ENCODE results near the gene KRTAP3-1. TPM values are rescaled to one million over a fixed set of nuclear protein-coding genes. Genes with fewer than 3 reads are reported as not detected.

KRTAP3-1 gene
- not detected in 2 replicates for total RNA-seq

DNA sequence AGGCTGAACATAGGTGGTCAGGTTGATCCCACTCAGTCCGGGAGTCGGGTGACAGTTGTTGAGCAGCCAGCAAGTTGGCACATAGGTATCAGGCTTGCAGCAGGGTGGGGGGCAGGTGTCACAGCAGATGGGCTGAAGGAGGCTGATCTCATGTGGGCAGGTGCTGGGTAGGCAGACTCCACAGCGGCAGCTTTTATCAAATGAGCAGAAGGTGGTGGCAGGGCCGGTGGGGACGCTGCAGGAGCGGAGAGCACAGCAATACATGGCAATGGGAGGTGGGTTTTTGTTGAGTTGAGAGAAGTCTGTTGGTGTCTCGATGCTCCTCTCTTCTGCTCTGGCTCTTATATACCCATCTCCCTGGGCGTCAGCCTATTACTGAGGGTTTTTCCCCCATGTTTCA is at the start of gene KRTAP3-1:
Gene KRTAP3-1 (minus strand): TSS at position 318 of the 400 bp plus-strand sequence. CDS start 54 bp downstream, at position 264.

DNA sequence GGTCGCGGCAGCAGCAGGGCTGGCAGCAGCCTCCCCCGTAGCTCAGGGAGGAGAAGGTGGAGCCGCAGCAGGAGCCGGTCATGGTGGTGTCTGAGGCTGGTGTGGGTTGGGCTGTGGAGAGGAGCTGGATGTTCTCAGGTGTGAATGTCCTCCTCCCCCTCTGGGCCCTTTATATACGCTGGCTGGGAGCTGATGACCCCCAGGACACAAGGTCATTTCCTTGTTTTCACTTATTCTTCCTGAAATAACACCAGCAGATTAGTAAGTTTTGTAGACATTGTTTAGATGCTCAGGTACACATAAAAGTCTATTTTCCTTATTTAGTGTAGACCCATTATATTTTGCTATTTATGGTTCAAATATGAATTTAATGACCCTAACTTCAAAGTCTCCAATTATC is 46.2 kb upstream of the KRTAP3-1 start, which contains the start of gene KRTAP2-2:
Gene KRTAP2-2 (minus strand): TSS at position 101 of the 400 bp plus-strand sequence. CDS start 19 bp downstream, at position 82.

DNA sequence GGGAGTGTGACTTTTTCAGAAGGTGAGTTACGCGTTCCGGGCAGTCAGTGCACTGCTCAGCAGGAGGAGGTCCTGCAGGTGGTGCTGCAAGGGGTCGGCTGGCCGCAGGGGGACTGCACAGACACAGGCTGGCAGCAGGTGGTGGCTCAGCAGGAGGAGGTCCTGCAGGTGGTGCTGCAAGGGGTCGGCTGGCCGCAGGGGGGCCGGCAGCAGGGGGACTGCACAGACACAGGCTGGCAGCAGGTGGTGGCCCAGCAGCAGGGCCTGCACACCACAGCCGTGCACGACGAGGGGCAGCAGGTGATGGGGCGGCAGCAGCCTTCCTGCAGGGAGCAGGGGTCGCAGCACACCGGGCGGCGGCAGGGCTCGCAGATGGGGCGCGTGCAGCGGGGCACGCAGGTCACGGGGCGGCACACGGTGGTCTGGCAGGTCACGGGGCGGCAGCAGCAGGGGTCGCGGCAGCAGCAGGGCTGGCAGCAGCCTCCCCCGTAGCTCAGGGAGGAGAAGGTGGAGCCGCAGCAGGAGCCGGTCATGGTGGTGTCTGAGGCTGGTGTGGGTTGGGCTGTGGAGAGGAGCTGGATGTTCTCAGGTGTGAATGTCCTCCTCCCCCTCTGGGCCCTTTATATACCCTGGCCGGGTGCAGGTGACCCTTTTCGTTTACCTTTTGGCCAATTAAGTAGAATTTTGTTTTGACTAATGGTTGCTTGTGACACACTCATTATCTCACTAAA is 38.0 kb upstream of the KRTAP3-1 start, which contains the start of gene KRTAP2-1:
Gene KRTAP2-1 (minus strand): TSS at position 582 of the 731 bp plus-strand sequence. CDS start 49 bp downstream, at position 533.

DNA sequence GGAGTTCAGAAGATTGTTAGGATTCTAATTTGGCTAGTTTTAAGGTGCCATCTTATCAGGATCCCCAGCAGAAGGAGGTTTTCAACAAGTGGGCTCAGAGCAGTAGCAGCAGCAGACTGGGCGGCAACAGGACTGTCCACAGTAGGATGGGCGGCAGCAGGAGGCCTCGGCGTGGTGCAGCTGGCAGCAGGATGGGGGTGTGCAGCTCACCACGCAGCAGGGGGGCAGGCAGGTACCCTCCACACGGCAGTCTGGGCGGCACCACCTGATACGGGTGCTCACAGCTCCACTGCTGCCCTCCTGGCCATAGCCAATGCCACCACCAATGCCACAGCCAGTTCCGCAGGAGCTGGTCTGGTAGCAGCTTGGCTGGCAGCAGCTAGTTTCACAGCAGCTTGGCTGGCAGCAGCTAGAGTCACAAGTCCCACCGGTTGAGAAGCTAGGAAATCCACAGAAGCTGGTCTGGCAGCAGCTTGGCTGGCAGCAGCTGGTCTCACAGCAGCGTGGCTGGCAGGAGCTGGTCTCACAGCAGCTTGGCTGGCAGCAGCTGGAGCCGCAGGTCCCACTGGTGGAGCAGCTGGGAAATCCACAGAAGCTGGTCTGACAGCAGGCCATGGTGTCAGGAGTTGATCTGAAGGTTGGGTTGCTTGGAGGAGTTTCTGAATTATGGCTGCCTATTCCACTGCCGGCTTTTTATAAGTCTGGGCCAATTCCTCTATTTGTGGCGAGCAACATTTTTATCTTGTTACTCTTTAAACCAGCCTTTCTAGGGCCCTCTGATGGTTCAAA is 32.0 kb upstream of the KRTAP3-1 start, which contains the start of gene KRTAP1-1:
Gene KRTAP1-1 (minus strand): TSS at position 668 of the 789 bp plus-strand sequence. CDS start 53 bp downstream, at position 615.

DNA sequence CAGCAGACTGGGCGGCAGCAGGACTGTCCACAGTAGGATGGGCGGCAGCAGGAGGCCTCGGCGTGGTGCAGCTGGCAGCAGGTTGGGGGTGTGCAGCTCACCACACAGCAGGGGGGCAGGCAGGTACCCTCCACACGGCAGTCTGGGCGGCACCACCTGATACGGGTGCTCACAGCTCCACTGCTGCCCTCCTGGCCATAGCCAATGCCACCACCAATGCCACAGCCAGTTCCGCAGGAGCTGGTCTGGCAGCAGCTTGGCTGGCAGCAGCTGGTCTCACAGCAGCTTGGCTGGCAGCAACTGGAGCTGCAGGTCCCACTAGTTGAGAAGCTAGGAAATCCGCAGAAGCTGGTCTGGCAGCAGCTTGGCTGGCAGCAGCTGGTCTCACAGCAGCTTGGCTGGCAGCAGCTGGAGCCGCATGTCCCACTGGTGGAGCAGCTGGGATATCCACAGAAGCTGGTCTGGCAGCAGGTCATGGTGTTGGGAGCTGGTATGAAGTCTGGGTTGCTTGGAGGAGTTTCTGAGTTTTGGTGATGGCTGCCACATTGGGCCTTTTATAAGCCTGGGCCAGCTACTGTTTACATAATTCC is 25.5 kb upstream of the KRTAP3-1 start, which contains the start of gene KRTAP1-3:
Gene KRTAP1-3 (minus strand): TSS at position 529 of the 590 bp plus-strand sequence. CDS start 53 bp downstream, at position 476.

DNA sequence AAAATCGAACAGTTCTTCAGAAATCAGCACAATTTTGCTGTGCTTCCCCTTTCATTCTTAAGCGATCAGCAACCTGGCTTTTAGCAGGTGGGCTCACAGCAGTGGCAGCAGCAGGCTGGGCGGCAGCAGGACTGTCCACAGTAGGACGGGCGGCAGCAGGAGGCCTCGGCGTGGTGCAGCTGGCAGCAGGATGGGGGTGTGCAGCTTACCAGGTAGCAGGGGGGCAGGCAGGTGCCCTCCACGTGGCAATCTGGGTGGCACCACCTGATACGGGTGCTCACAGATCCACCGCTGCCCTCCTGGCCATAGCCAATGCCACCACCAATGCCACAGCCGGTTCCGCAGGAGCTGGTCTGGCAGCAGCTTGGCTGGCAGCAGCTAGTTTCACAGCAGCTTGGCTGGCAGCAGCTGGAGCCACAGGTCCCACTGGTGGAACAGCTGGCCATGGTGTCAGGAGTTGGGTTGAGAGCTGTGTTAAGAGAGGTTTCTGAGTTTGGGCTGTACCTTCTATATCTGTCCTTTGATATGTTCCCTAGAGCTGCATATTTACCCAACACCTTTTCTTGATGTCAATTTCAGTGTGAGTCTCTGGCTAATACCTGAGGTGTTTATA is 20.8 kb upstream of the KRTAP3-1 start, which contains the start of gene KRTAP1-4:
Gene KRTAP1-4 (minus strand): TSS at position 563 of the 613 bp plus-strand sequence. CDS start 117 bp downstream, at position 446.

DNA sequence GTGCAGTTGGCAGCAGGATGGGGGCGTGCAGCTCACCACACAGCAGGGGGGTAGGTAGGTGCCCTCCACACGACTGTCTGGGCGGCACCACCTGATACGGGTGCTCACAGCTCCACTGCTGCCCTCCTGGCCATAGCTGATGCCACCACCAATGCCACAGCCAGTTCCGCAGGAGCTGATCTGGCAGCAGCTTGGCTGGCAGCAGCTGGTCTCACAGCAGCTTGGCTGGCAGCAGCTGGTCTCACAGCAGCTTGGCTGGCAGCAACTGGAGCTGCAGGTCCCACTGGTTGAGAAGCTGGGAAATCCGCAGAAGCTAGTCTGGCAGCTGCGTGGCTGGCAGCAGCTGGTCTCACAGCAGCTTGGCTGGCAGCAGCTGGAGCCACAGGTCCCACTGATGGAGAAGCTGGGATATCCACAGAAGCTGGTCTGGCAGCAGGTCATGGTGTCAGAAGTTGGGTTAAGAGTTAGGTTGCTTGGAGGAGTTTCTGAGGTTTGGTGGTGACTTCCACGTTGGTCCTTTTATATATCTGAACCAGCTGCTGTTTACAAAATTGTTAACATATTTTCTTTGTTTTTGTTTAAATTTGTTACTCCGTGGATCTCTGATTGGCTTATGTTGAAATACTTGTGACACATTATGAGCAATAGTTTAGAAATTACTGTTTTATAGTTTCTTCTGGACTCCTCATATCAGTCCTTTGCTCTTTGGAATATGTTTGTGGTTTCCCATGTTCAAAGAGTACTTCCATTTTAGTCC is 18.0 kb upstream of the KRTAP3-1 start, which contains the start of gene KRTAP1-5:
Gene KRTAP1-5 (minus strand): TSS at position 494 of the 757 bp plus-strand sequence. CDS start 53 bp downstream, at position 441.

DNA sequence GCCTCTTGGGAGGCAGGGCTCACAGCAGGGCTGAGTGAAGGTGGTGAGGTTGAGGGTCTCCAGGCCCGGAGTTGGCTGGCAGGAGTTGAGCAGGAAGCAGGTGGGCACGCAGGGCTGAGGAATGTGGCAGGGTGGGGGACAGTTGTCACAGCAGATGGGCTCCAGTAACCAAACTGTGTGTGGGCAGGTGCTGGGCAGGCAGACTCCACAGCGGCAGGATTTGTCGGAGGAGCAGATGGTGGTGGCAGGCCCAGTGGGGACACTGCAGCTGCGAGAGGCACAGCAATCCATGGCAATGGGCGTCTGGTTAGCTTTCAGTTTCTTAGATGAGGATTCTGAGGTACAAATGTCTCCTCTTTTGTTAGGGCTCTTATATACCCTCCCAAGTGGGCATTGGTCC is 9.4 kb downstream of the KRTAP3-1 start, which contains the start of gene KRTAP3-2:
Gene KRTAP3-2 (minus strand): TSS at position 344 of the 400 bp plus-strand sequence. CDS start 53 bp downstream, at position 291.

DNA sequence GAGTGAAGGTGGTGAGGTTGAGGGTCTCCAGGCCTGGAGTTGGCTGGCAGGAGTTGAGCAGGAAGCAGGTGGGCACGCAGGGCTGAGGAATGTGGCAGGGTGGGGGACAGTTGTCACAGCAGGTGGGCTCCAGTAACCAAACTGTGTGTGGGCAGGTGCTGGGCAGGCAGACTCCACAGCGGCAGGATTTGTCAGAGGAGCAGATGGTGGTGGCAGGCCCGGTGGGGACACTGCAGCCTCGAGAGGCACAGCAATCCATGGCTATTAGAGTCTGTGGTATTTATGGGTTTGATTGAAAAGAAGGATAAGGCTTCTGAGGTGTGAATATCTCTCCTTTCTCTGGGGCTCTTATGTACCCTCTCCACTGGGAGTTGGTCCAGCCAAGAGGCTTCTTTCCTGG is 15.1 kb downstream of the KRTAP3-1 start, which contains the start of gene KRTAP3-3:
Gene KRTAP3-3 (minus strand): TSS at position 326 of the 400 bp plus-strand sequence. CDS start 67 bp downstream, at position 259.

DNA sequence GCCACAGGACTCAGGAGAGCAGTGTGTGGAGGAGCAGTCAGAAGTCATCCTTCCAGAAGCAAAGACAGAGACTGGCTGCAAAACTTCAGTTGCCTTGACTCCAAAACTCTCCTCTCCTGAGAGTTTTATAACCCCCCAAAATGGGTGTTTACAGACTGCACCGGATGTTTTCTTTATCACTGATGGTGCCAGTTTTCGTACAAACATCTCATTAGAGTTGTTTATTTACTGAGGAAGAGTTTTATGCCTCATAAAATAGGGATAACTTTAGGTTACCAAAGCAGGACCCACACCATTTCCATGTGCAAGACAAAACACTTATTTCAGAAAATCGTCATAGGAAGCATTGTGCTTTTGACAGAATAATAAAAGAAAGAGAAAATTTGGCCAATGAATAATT is 24.7 kb downstream of the KRTAP3-1 start, which contains the start of gene KRT40:
Gene KRT40 (minus strand): TSS at position 101 of the 400 bp plus-strand sequence. CDS start 53 bp downstream, at position 48.

DNA sequence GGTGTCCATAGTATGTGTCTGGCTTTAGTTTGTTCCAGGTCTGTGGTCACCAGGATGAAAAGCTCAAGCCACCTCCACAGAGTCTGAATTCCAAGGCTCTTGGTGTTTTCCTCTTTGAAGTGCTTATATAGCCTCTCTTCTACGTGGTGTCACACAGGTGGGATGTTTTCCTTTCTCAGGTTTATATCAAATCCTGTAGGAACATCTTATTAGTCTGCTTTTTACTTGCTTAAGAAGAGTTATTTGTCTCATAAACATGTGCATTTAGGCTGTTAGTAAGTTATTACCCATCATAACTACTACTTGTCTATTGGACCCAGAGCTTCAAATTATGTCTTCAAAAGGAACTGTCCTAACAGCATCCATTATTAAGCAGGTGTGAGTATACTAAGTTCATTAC is 42.1 kb downstream of the KRTAP3-1 start, which contains the start of gene KRT39:
Gene KRT39 (minus strand): TSS at position 101 of the 400 bp plus-strand sequence. CDS start 92 bp downstream, at position 9.

Other genes starting within 250 kb of the KRTAP3-1 start
- gene KRT26, start 236.9 kb downstream of the KRTAP3-1 start, total RNA-seq, result not detected in 2 replicates
- not detected in 2 replicates for gene KRT27, start 226.6 kb downstream of the KRTAP3-1 start, total RNA-seq
- not detected in 2 replicates for gene KRT28, start 209.2 kb downstream of the KRTAP3-1 start, total RNA-seq
- 6.1 and 7.8 TPM in 2 replicates for gene KRT10, start 186.5 kb downstream of the KRTAP3-1 start, total RNA-seq
- not detected in 2 replicates for gene KRT12, start 141.9 kb downstream of the KRTAP3-1 start, total RNA-seq
- not detected in 2 replicates for gene KRT20, start 123.9 kb downstream of the KRTAP3-1 start, total RNA-seq
- not detected in 2 replicates for gene KRT23, start 71.5 kb downstream of the KRTAP3-1 start, total RNA-seq
- gene KRT39, start 42.2 kb downstream of the KRTAP3-1 start, total RNA-seq, result not detected in 2 replicates
- not detected in 2 replicates for gene KRT40, start 24.8 kb downstream of the KRTAP3-1 start, total RNA-seq
- not detected in 2 replicates for gene KRTAP3-3, start 15.0 kb downstream of the KRTAP3-1 start, total RNA-seq
- not detected in 2 replicates for gene KRTAP3-2, start 9.2 kb downstream of the KRTAP3-1 start, total RNA-seq
- gene KRTAP1-5, start 18.1 kb upstream of the KRTAP3-1 start, total RNA-seq, result under 0.01 and 0.46 TPM in 2 replicates
- not detected in 2 replicates for gene KRTAP1-4, start 21.1 kb upstream of the KRTAP3-1 start, total RNA-seq
- not detected in 2 replicates for gene KRTAP1-3, start 25.7 kb upstream of the KRTAP3-1 start, total RNA-seq
- not detected in 2 replicates for gene KRTAP1-1, start 32.3 kb upstream of the KRTAP3-1 start, total RNA-seq
- not detected in 2 replicates for gene KRTAP2-1, start 38.2 kb upstream of the KRTAP3-1 start, total RNA-seq
- not detected in 2 replicates for gene KRTAP2-2, start 46.1 kb upstream of the KRTAP3-1 start, total RNA-seq
- gene KRTAP2-3, start 51.0 kb upstream of the KRTAP3-1 start, total RNA-seq, result not detected in 2 replicates
- gene KRTAP2-4, start 56.8 kb upstream of the KRTAP3-1 start, total RNA-seq, result not detected in 2 replicates
- gene KRTAP4-7, start 75.0 kb upstream of the KRTAP3-1 start, total RNA-seq, result not detected in 2 replicates
- gene KRTAP4-8, start 89.0 kb upstream of the KRTAP3-1 start, total RNA-seq, result not detected in 2 replicates
- gene KRTAP4-16, start 93.1 kb upstream of the KRTAP3-1 start, total RNA-seq, result not detected in 2 replicates
- gene KRTAP4-9, start 96.3 kb upstream of the KRTAP3-1 start, total RNA-seq, result not detected in 2 replicates
- gene KRTAP4-11, start 109.2 kb upstream of the KRTAP3-1 start, total RNA-seq, result not detected in 2 replicates
- gene KRTAP4-12, start 115.1 kb upstream of the KRTAP3-1 start, total RNA-seq, result not detected in 2 replicates
- not detected in 2 replicates for gene KRTAP4-6, start 131.4 kb upstream of the KRTAP3-1 start, total RNA-seq
- gene KRTAP4-5, start 140.7 kb upstream of the KRTAP3-1 start, total RNA-seq, result not detected in 2 replicates
- not detected in 2 replicates for gene KRTAP4-4, start 151.6 kb upstream of the KRTAP3-1 start, total RNA-seq
- gene KRTAP4-3, start 159.1 kb upstream of the KRTAP3-1 start, total RNA-seq, result not detected in 2 replicates
- gene KRTAP4-2, start 169.1 kb upstream of the KRTAP3-1 start, total RNA-seq, result not detected in 2 replicates
- gene KRTAP4-1, start 175.8 kb upstream of the KRTAP3-1 start, total RNA-seq, result not detected in 2 replicates
- not detected in 2 replicates for gene KRTAP9-1, start 180.8 kb upstream of the KRTAP3-1 start, total RNA-seq
- gene KRTAP9-2, start 217.5 kb upstream of the KRTAP3-1 start, total RNA-seq, result not detected in 2 replicates
- not detected in 2 replicates for gene KRTAP9-3, start 223.3 kb upstream of the KRTAP3-1 start, total RNA-seq
- gene KRTAP9-8, start 228.9 kb upstream of the KRTAP3-1 start, total RNA-seq, result not detected in 2 replicates
- gene KRTAP9-4, start 240.6 kb upstream of the KRTAP3-1 start, total RNA-seq, result not detected in 2 replicates
- gene KRTAP9-9, start 246.3 kb upstream of the KRTAP3-1 start, total RNA-seq, result not detected in 2 replicates

Data from epithelial cell of umbilical artery (primary cell).